GM12864 (cell line): ENCODE results near the gene HLCS.

Experiments used
- DNase-seq: peaks from one replicate; pipeline ENCODE4 v3.0.0-alpha.2; 2011; ENCODE audit warnings: low read depth
- H3K4me3 ChIP-seq: 2 replicates; pipeline ENCODE4 v1.5.1; 2011; ENCODE audit warnings: mild to moderate bottlenecking, low read depth, low read length, control low read depth
- TF ChIP-seq, protein P1 (sequence below): IDR thresholded peaks from 2 replicates; pipeline ENCODE4 v1.5.1; 2011; ENCODE audit warnings: low read depth, mild to moderate bottlenecking, moderate library complexity, low read length, control low read depth, inconsistent platforms; ENCODE audit errors: missing control alignments

Gene HLCS

DNA sequence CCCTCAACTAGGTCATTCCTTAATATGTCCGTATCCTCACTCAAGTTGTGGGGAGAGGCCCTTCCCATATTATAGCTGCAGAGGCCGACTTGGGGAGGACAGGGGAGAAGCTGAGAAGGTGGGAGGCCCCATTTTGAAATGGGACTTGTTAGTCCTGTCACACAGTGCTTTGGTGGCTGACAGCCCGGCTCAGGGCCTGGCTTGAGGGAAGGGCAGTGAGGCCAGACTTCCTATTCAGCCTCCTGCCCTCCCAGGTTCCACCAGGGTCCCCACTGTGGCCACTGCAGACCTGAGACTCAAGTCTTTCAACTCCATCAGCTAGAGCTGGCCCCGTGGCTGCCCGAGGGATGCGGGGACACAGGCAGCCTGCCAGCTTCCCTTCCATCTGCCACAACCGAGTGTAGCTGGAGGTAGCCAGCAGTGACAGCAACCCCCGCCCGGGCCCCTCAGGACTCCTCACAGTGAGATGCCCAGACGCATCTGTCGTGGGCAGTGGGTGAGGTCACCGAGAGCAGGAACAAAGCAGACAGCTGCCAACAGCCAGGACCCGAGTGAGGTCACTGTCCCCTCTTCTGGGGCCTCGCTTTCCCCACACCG, 230.6 kb downstream of the HLCS start:
- no peak for DNase-seq
- H3K4me3 ChIP-seq, result no peak overlapping the region
- TF ChIP-seq, protein P1, sequence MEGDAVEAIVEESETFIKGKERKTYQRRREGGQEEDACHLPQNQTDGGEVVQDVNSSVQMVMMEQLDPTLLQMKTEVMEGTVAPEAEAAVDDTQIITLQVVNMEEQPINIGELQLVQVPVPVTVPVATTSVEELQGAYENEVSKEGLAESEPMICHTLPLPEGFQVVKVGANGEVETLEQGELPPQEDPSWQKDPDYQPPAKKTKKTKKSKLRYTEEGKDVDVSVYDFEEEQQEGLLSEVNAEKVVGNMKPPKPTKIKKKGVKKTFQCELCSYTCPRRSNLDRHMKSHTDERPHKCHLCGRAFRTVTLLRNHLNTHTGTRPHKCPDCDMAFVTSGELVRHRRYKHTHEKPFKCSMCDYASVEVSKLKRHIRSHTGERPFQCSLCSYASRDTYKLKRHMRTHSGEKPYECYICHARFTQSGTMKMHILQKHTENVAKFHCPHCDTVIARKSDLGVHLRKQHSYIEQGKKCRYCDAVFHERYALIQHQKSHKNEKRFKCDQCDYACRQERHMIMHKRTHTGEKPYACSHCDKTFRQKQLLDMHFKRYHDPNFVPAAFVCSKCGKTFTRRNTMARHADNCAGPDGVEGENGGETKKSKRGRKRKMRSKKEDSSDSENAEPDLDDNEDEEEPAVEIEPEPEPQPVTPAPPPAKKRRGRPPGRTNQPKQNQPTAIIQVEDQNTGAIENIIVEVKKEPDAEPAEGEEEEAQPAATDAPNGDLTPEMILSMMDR, result no peak

DNA sequence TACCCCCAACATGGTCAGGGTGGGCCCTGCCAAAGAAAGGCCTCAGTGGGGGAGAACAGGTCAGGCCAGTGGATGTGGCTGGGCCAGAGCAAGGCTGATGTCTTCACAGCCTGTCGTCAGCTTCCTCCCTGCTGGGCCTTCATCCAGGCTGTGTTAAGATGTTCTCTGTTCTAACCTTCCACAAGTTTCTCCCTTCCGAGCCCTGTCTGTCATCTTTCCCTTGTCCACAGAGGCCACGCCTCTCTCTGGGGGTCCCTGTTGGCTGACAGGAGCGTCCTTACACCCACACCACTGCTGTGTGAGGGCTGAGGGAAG, 231.3 kb downstream of the HLCS start:
- TF ChIP-seq, protein P1, result no peak
- no peak for DNase-seq
- no peak overlapping the region for H3K4me3 ChIP-seq

DNA sequence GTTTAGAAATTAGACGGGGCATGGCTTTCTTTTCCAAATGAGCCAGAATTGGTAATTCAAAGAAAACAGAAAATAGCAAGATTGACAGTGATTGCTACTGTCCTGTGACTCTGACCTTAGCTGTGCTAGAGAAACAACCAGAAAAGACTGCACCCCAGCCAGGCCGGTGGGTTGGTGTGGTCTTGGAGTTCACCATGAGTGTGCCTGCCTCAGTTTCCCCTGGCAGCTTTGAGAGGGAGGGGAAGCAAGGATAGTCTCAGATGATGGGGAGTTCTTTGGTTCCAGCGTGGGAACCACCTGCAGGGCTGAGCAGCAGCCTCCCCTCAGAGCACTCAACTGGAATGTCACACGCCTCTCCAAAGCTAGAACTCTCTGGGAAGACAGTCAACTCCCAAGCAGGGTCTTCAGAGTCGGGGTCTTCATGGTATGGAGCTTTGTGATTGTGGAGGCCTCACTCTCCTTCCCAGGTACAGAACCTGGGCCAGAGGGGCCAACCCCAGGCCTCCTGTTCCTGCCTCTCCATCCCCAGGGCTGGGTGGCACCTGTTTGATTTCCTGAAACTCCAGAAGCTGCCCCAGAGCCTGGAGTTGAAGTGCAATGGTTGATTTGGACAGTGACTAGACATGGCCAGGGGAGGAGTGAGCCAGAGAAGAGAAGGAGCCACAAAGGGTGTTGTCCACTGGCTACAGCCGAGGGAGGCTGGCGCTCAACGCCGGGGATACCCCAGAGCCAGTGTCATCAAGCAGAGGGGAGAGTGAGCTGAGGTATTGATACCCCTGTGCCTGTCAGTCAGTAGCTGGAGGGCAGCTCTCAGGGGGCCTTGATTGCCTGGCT, 231.9 kb downstream of the HLCS start:
- H3K4me3 ChIP-seq, result no peak overlapping the region
- no peak for DNase-seq
- TF ChIP-seq, protein P1, result no peak

DNA sequence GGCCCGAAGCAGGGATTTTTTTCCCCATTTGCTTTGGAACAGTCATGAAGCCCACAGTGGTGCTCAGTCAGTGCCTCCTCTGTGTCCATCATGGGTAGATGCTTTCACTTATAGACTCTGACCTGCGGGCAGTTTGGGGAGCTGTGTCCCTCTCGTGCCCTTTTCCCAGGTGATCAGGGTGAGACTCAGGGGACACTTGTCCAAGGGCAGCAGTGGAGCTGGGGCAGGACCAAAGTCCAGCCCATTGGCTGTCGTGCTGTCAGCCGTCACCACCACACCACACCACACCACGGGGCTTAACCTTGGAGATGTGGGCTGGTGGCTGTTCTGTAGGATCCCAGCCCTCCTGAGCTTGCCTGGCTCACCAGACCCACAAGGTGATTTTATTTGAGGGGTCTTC, 232.6 kb downstream of the HLCS start:
- TF ChIP-seq, protein P1, result no peak
- H3K4me3 ChIP-seq, result no peak overlapping the region

DNA sequence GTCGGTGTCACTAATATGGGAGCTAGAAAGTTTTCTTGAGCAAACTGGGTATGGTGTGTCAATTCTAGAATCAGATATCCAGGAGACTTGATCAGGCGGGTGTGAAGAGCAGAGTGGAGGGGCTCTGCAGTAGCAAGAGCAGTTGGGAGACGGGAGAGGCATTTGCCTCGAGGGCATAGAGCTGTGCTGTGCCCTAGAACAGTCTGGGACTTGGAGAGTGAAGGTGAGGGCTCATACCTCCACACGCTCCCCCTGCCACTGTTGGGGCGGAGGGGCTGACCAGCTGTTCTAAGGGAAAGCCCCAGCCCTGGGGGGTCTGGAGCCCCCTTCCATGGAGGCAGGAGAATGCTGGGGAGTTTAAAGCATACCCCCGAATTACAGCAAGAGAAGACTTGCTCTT, 233.7 kb downstream of the HLCS start:
- DNase-seq, result no peak
- TF ChIP-seq, protein P1, result no peak
- H3K4me3 ChIP-seq, result no peak overlapping the region

More for the DNA sequence above, 232.6 kb downstream of the HLCS start:
- DNase-seq, result no peak

DNA sequence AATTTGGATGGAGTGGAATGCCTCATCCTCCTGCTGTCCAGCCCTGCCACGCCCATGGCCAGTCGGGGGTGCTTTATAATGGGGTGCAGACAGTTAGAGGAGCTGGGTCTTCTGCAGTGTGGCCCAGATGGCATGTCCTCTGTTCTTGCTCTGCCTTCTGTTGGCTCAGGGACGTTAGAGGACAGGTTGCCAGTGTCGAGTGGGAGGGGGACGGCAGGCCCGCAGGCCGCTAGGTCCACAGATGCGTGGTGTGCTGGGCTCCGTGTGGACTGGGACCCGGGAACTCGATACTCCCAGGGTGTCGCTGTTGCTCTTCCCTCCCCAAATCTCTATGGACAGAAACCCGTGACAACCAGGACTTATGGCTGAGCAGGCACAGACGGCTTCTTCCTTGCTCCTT, 234.3 kb downstream of the HLCS start:
- TF ChIP-seq, protein P1, result no peak
- H3K4me3 ChIP-seq, result no peak overlapping the region
- no peak for DNase-seq
